HL-60 (cell line): ENCODE results near the gene DBNDD2.

Source experiments
- DNase-seq, 2 experiments: peaks; one replicate each; pipeline ENCODE4 v3.0.0-alpha.2; 2010 to 2020; ENCODE audit warnings: low read depth in 1 of 2, low spot score in 1 of 2
- H3K27ac ChIP-seq: fragments of 250-450 bp; sonication (Bioruptor Pico); replicated peaks from 2 replicates; pipeline ENCODE4 v1.5.1; 2020; ENCODE audit warnings: mild to moderate bottlenecking, moderate library complexity
- H3K27me3 ChIP-seq: fragments of 250-450 bp; sonication (Bioruptor Pico); 2 replicates; pipeline ENCODE4 v1.5.1; 2021; ENCODE audit warnings: mild to moderate bottlenecking, moderate library complexity; ENCODE audit not compliant: insufficient read depth, poor library complexity, severe bottlenecking
- H3K4me3 ChIP-seq: replicated peaks from 2 replicates; pipeline ENCODE4 v1.5.1; 2011; ENCODE audit warnings: mild to moderate bottlenecking, control low read depth, low read length; ENCODE audit not compliant: insufficient read depth
- CTCF ChIP-seq: IDR thresholded peaks from one replicate; pipeline ENCODE4 v1.5.1; 2011; ENCODE audit warnings: low read length, control low read depth, inconsistent platforms; ENCODE audit not compliant: insufficient read depth
- GABPA ChIP-seq: IDR thresholded peaks from 2 replicates; pipeline ENCODE4 v1.6.1; 2012; ENCODE audit warnings: low read depth
- POLR2AphosphoS5 ChIP-seq: IDR thresholded peaks from 2 replicates; pipeline ENCODE4 v1.6.1; 2012; ENCODE audit warnings: low read depth
- REST ChIP-seq: IDR thresholded peaks from 2 replicates; pipeline ENCODE4 v1.6.1; 2012; ENCODE audit warnings: low read depth; ENCODE audit not compliant: insufficient replicate concordance
- SPI1 ChIP-seq: IDR thresholded peaks from 2 replicates; pipeline ENCODE4 v1.6.1; 2012; ENCODE audit warnings: low read depth, mild to moderate bottlenecking, borderline replicate concordance

Gene DBNDD2

GRCh38 chr20:45368221-45368980 is 39.7 kb upstream of the DBNDD2 start:
- no peak for TF ChIP-seq REST
- peak; percentile 97 for TF ChIP-seq SPI1
- no peak for TF ChIP-seq CTCF
- no peak for TF ChIP-seq POLR2AphosphoS5
- no peak for TF ChIP-seq GABPA
- DNase-seq, result peak; percentile 66 to 81
- peak overlapping the region; percentile 29 for H3K27ac ChIP-seq
- no peak overlapping the region for H3K4me3 ChIP-seq
- H3K27me3 ChIP-seq, result no peaks in the 10 kb centered on the region

- no peak for DNase-seq
Measured at GRCh38 chr20:45370571-45371160, 37.4 kb upstream of the DBNDD2 start.

More at GRCh38 chr20:45370571-45371160, 37.4 kb upstream of the DBNDD2 start:
- no peak overlapping the region for H3K4me3 ChIP-seq
- H3K27me3 ChIP-seq, result no peaks in the 10 kb centered on the region
- no peak overlapping the region for H3K27ac ChIP-seq
- no peak for TF ChIP-seq GABPA
- no peak for TF ChIP-seq CTCF
- no peak for TF ChIP-seq SPI1
- TF ChIP-seq REST, result no peak
- TF ChIP-seq POLR2AphosphoS5, result no peak
